ENCODE measurements around the gene NKD1.
"Not testable (repeated sequence)": the region's sequence is repeated elsewhere in the genome, so short reads cannot be mapped to it uniquely, and the experiment has no call there.

NKD1 gene

GRCh38 chr16:50560903-50561863 lies 13.0 kb downstream of the NKD1 start:
- DNase-seq: no peak

DNA sequence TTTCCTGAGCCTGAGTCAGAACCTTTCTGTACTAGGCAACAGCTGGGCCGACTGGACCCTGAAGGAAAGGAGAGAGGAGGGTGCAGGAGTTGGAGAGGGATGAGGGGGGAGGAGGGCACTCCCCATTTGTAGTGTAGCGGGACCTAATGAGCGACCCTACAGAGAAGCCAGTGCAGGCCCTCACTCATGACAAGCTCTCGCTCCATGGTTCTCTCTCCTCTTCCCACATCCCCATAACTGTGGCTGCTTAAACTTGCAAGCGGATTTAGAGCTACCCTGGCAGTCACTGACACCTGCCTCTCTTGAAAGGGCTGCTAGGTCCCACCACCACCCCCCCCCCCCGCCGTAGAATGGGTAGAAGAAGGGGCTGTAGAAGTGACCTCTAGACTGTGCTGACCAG lies 14.5 kb downstream of the NKD1 start:
- no peak for DNase-seq

- DNase-seq: no peak
These were observed 15.8 kb downstream of the NKD1 start for GRCh38 chr16:50563989-50564388.

GRCh38 chr16:50565428-50565827 lies 17.2 kb downstream of the NKD1 start:
- no peak for DNase-seq

DNA sequence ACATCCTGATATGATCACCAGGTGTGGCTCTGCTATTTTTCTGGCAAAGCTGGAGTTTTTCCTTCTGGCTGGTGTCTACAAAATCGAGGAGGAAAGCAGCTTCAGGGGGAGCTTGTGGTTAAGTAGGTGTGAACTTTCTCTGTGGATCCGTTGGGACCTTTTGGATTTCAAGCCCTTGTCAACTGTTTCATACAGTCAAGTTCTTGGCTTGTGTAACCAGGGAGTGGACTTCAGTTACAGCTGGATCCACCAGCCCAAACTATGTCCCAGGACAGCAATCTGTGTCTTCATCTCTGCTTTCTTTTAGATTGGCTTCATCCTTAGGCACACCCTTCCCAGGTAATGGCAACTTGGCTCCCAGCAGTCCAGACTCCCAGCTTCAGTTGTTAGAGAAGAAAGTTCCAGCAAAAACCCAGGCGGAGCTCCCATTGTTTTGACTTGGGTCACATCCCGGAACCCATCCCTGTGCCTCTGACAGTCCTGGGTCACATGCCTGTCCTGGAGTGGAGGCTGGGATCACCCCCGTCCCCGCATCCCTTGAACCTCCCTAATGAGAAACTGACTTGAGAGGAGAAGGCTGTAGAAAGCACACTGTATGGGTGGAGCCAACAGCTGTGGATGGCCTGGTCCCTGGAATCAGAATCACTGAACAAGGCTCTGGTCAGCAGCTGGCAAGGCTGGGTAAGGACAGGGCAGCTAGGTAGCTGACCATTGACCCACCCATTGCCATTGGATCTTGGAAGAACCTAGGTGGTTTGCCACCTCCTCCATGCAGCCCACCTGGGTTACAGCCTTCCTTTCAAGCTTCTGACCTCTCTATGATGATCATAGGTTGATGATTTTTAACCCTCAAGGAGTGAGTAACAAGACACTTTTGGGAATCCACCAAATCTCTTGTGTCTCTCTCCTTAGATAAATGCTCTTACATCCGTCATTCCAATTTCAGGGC lies 18.1 kb downstream of the NKD1 start:
- no peak for DNase-seq

DNA sequence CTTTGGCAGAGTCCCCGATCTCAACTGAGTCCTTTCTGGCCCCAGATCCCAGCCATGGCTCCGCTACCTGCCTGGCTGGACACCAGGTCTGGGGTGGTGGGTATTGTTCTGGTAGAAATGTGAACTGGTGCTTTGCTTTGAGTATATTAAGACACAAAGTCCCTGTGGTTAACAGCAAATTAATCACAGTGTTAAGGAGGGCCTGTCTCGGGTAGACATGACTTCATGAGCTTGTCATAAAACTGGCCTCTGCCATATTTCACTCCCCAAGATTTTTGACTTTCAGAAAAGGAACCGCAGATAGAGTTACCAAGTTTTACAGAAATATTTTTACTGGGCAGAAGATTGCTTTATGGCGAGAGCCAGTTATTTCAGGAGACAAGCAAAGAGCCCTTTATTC lies 19.5 kb downstream of the NKD1 start:
- no peak for DNase-seq

DNA sequence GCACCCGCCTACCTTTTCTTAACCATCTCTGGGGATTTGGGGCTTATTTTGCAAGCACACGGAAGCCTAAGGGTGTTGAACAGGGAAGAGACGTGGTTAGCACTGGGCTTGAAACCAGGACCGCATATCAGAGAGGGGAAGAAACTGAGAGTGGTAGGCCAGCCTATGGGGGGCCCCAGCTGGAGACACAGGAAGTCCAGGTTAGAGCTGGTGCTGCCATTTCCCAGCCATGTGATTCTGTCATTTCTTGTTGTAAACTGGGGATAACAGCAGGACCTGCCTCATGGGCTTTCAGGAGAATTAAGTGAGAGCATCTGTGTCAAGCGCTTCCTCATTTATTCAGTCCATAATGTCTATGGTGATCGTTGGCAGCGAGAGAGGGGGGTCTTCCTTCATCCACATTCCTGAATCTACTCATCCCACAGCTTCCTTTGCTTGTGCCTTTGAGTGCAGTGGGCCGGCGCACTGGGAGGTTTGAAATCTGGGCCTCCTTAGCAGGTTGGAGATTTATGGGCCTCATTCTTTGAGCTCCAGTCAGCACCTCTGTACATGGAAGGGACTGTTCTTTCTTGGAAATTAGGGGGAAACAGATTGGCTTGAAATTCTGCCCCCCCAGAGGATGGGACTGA lies 20.1 kb downstream of the NKD1 start:
- no peak for DNase-seq

- no peak for DNase-seq
These were observed 22.2 kb downstream of the NKD1 start for GRCh38 chr16:50570354-50570753.

DNA sequence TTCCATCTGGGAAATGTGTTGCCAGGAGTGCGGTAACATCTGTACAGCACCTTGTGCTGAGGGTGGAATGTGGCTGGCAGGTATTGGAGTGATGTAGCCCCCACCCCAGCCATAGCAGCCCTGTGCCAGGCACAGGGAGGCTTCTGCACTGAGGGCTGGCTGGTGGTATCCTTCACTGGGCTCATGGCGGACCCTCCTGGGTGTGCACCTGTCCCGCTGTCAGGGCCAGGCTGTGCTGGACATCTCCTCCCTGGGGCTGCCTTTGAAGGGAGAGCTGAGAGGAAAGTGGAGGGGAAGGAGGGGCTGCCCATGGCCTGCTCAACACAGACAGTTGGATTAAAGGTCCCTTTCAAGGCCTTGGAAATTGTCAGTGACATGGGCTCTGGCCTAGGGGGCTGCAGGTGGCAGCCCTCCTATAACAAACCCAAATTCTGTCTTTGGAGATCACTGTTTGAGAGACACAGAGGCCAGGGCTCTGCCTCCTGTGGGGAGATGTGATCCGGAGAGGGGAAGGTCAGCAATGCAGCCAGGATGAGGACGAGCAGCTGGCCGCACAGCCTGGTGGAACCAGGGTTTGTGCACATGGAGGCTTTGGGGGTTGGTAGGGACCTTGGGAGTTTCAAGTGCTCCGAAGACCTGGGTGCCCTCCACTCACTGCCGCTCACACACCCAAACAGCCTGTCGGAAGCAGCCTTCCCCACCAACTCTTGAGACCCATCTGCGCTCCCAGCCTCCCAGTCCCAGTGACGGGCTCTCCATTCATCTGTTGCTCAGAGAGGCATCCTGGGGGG lies 22.8 kb downstream of the NKD1 start:
- DNase-seq: no peak

- DNase-seq: peak; percentile 8
These were observed 23.6 kb downstream of the NKD1 start for GRCh38 chr16:50571786-50572185.

DNA sequence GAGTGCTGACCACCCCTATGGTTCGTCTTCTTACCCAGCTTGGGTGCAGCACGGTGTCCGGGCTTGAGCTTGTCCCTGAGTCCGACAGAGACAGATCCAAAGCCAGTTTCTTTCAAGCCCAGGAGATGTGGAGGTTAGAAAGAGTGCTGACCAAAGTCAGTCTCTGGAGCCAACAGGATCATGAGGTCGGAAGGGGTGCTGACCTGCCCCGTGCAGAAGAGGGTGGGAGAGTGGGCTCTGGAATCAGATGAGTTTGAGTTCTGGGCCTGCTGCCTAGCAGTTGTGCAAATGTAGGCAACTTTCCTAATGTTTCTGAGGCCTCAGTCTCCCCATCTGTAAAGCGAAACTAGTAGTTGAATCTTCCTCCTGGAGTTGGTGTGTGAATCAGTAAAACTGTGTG lies 24.5 kb downstream of the NKD1 start:
- no peak for DNase-seq

DNA sequence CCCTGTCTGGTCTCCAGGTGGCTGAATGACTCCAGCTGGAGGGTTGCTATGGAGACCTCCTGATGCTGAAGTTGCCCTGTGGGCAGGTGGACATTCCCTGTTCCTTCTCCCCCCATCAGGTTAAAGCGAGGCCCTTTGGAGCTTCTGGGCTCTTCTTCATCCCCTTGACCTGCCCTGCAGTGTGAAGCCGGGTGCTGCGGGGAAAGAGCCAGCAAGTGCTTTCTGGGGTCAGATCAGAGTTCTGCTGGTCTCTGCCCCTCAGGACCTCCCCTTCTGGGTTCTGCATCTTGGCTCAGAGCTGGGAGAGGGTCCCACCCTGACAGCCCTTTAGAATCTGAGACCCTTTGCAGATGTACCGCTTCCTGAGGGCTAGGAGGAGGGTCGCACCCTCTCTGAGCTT lies 25.1 kb downstream of the NKD1 start:
- DNase-seq: no peak

GRCh38 chr16:50573947-50574744 lies 25.9 kb downstream of the NKD1 start:
- no peak for DNase-seq

DNA sequence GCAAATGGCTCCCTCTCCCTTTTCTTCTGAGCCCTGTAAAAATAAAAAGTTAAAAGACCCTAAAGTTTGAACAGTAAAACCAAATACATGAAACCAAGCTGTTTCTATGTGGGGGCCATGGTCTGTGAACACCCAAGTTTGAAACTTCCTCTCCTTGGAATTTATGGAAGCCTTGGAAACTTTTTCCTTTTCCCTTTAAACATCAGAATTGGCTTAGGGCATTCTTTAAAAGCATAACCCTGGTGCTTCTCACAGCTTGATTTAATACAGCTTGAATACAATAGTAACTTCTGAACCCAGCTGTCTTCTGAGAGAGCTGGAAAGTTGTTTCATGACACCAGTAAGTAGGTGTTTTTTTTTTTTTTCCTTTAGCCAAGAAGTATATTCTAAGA lies 26.5 kb downstream of the NKD1 start:
- no peak for DNase-seq

GRCh38 chr16:50575743-50576142 lies 27.5 kb downstream of the NKD1 start:
- DNase-seq: no peak

DNA sequence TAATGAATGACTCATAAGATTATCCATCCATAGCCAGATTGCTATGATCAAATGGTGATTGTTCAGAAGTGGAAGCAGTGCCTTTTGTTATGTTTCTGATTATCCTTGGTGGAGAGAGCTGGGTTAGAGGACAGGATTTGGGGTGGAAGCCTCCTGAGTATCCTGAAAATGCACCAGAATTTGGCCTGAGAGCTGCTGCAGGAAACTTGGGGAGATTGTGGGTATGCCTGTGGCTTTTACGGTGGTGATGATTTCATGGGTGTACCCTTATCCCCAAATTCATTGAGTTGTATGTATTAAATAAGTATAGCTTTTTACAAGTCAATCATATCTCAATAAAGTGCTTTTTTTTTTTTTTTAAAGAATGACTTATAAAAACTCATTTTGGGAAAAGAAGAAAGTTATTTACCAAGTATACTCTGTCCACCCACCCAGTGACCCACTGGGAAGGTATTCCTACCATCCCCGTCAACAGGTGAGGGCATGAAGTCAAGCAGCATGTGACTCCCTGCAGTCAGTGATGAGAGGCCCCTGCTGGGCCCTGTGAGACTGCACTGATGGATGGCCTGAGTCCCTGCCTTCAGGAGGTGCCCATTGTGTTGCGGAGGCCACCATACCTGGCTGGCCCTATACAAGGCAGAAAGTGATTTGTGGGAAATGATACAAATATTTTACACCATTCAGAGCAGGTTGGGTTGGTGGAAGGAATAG lies 28.4 kb downstream of the NKD1 start:
- DNase-seq: no peak

GRCh38 chr16:50578137-50578536 lies 29.9 kb downstream of the NKD1 start:
- no peak for DNase-seq

GRCh38 chr16:50579373-50579772 lies 31.2 kb downstream of the NKD1 start:
- DNase-seq: not testable (repeated sequence)

DNA sequence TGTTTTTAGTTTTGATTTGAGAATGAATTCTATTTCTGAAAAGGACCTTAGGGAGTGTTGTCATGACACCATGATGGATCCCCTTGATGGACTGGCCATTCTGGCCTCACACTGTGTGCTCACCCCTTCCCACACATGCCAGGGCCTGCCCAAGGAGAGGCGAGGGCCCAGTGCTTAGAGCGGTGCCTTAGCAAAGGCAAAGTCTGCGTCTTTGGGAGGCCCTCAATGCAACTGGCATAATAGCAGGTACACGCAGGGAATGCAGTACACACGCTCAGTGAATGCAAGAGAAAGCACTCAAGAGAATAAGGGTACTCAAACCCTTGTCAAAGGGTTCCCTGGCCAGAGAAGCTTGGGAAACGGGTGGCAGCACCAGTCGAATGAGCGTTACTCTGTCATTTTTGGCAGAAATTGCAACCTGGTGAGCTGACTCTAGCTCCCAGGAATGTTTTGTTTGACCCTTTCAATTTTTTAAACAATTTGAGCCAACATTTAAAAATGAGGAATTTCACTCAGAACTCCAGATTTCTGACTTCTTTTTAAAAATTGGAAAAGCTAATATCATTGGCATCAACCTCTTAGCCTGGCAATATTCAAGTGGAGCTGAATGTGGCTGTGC lies 32.1 kb downstream of the NKD1 start:
- no peak for DNase-seq

GRCh38 chr16:50581845-50582244 lies 33.6 kb downstream of the NKD1 start:
- DNase-seq: no peak

Measured in CD4-positive, alpha-beta T cell treated with Interleukin-15 for 1 hour (primary cell).